ENCODE results near the gene BCO2. TPM values are rescaled to one million over a fixed set of nuclear protein-coding genes. Genes with fewer than 3 reads are reported as not detected.
"Not testable (repeated sequence)": the region's sequence is repeated elsewhere in the genome, so short reads cannot be mapped to it uniquely, and the experiment has no call there.

Gene BCO2
- total RNA-seq, 1 donor from 2014 or later: 1.5 TPM

- no peak for DNase-seq (ENCODE audit: extremely low spot score, unreplicated experiment)
- peaks cover 13% of the 10 kb centered on the region for H3K4me1 Mint-ChIP-seq (ENCODE audit: unreplicated experiment)
- no peaks in the 10 kb centered on the region for H3K36me3 Mint-ChIP-seq (ENCODE audit: unreplicated experiment)
- peak overlapping the region; percentile 24 for H3K27ac Mint-ChIP-seq (ENCODE audit: unreplicated experiment)
- no peaks in the 10 kb centered on the region for H3K27me3 Mint-ChIP-seq (ENCODE audit: unreplicated experiment)
- TF ChIP-seq, protein P1, sequence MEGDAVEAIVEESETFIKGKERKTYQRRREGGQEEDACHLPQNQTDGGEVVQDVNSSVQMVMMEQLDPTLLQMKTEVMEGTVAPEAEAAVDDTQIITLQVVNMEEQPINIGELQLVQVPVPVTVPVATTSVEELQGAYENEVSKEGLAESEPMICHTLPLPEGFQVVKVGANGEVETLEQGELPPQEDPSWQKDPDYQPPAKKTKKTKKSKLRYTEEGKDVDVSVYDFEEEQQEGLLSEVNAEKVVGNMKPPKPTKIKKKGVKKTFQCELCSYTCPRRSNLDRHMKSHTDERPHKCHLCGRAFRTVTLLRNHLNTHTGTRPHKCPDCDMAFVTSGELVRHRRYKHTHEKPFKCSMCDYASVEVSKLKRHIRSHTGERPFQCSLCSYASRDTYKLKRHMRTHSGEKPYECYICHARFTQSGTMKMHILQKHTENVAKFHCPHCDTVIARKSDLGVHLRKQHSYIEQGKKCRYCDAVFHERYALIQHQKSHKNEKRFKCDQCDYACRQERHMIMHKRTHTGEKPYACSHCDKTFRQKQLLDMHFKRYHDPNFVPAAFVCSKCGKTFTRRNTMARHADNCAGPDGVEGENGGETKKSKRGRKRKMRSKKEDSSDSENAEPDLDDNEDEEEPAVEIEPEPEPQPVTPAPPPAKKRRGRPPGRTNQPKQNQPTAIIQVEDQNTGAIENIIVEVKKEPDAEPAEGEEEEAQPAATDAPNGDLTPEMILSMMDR (IDR thresholded peaks at IDR 0.05): no peak
- H3K9me3 Mint-ChIP-seq (ENCODE audit: unreplicated experiment): no peaks in the 10 kb centered on the region
- H3K4me3 Mint-ChIP-seq (ENCODE audit: unreplicated experiment): no peak overlapping the region
Observed at GRCh38 chr11:112156956-112157766, 18.2 kb upstream of the BCO2 start.

DNA sequence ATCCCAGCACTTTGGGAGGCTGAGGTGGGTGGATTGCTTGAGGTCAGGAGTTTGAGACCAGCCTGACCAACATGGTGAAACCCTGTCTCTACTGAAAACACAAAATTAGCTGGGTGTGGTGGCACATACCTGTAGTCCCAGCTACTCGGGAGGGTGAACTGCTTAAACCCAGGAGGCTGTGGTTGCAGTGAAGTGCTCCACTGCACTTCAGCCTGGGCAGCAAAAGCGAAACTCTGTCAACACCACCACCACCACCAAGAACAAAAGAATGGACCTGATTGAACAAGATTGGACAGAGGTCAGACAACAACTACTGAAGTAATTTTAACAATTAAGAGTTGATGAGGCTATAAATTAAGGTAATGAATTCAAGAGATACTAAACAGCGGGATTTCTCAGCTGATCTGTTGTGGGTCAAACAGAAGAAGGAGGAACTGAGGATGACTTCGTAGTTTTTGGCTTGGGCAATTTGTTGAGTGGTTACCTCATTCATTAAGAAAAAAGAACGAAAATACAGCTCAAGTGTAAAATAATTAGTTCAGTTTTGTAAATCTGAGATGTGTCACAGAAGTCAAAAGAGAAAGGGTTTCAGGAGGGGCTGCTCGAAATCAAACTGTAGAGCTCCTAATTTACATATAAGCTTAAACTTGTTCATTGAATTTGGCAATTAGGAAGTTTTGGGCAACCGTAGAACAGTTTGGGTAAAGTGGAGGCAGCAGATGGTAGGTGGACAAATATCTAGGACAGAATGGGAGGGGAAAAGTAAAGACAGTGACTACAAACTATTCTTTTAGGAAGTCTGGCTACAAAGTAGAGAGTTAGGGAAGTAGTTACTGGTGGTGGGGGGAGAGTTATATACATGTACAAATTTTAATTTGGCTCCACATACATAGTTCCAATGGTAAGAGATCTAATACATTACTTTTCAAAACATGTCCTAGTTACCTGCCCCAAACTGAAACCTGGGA lies 15.9 kb upstream of the BCO2 start:
- DNase-seq (ENCODE audit: extremely low spot score, unreplicated experiment): no peak
- Mint-ChIP-seq H3K27me3 (ENCODE audit: unreplicated experiment) (no peaks in the 10 kb centered on the region), H3K4me3 (ENCODE audit: unreplicated experiment) (no peak overlapping the region), H3K27ac (ENCODE audit: unreplicated experiment) (no peak overlapping the region), H3K4me1 (ENCODE audit: unreplicated experiment) (peaks cover 34% of the 10 kb centered on the region), H3K9me3 (ENCODE audit: unreplicated experiment) (no peaks in the 10 kb centered on the region), H3K36me3 (ENCODE audit: unreplicated experiment) (no peaks in the 10 kb centered on the region)
- TF ChIP-seq, protein P1 (IDR thresholded peaks at IDR 0.05): no peak

GRCh38 chr11:112160091-112160848 lies 15.0 kb upstream of the BCO2 start:
- Mint-ChIP-seq H3K27ac (ENCODE audit: unreplicated experiment) (no peak overlapping the region), H3K4me3 (ENCODE audit: unreplicated experiment) (no peak overlapping the region), H3K9me3 (ENCODE audit: unreplicated experiment) (no peaks in the 10 kb centered on the region), H3K36me3 (ENCODE audit: unreplicated experiment) (no peaks in the 10 kb centered on the region), H3K27me3 (ENCODE audit: unreplicated experiment) (no peaks in the 10 kb centered on the region), H3K4me1 (ENCODE audit: unreplicated experiment) (peaks cover 43% of the 10 kb centered on the region)
- TF ChIP-seq, protein P1 (IDR thresholded peaks at IDR 0.05): no peak
- DNase-seq (ENCODE audit: extremely low spot score, unreplicated experiment): no peak

GRCh38 chr11:112161012-112161411 lies 14.3 kb upstream of the BCO2 start:
- Mint-ChIP-seq H3K9me3 (ENCODE audit: unreplicated experiment) (no peaks in the 10 kb centered on the region), H3K27me3 (ENCODE audit: unreplicated experiment) (no peaks in the 10 kb centered on the region), H3K4me1 (ENCODE audit: unreplicated experiment) (peaks cover 45% of the 10 kb centered on the region), H3K27ac (ENCODE audit: unreplicated experiment) (no peak overlapping the region), H3K36me3 (ENCODE audit: unreplicated experiment) (no peaks in the 10 kb centered on the region), H3K4me3 (ENCODE audit: unreplicated experiment) (no peak overlapping the region)
- TF ChIP-seq, protein P1 (IDR thresholded peaks at IDR 0.05): no peak
- no peak for DNase-seq (ENCODE audit: extremely low spot score, unreplicated experiment)

GRCh38 chr11:112162200-112162599 lies 13.1 kb upstream of the BCO2 start:
- not testable (repeated sequence) for H3K27me3 Mint-ChIP-seq (ENCODE audit: unreplicated experiment); H3K9me3 Mint-ChIP-seq (ENCODE audit: unreplicated experiment); H3K27ac Mint-ChIP-seq (ENCODE audit: unreplicated experiment); DNase-seq (ENCODE audit: extremely low spot score, unreplicated experiment); H3K4me3 Mint-ChIP-seq (ENCODE audit: unreplicated experiment); H3K36me3 Mint-ChIP-seq (ENCODE audit: unreplicated experiment)
- peaks cover 41% of the 10 kb centered on the region for H3K4me1 Mint-ChIP-seq (ENCODE audit: unreplicated experiment)

Data from osteocyte (in vitro differentiated cells).